Thyroid gland (tissue), 4 donors: Measurements from ENCODE around the gene MSX1. TPM values are rescaled to one million over a fixed set of nuclear protein-coding genes. Genes with fewer than 3 reads are reported as not detected.

Experiments
- DNase-seq, 2 donors: peaks; one replicate each; pipeline ENCODE4 v3.0.0-alpha.2; 2019
- H3K27ac ChIP-seq, 3 donors: fragments of 200-600 bp; sonication (generic); 1 replicate in 2 of 3; 2 replicates in 1 of 3; pipeline ENCODE4 v1.5.1; 2016 to 2019; ENCODE audit warnings: mild to moderate bottlenecking in 1 of 3, moderate library complexity in 1 of 3
- H3K27me3 ChIP-seq: fragments of 200-600 bp; sonication (generic); one replicate; pipeline ENCODE4 v1.5.1; 2019
- H3K36me3 ChIP-seq, 2 donors: fragments of 200-600 bp; sonication (generic); one replicate each; pipeline ENCODE4 v1.5.1; 2016 to 2019
- H3K4me1 ChIP-seq, 2 donors: fragments of 200-600 bp; sonication (generic); one replicate each; pipeline ENCODE4 v1.5.1; 2017 to 2019
- H3K4me3 ChIP-seq, 3 donors: fragments of 200-600 bp; sonication (generic); replicated peaks in 1 of 3; 1 replicate in 2 of 3; 2 replicates in 1 of 3; pipeline ENCODE4 v1.5.1; 2016; ENCODE audit warnings: mild to moderate bottlenecking in 1 of 3
- H3K9me3 ChIP-seq: fragments of 200-600 bp; sonication (generic); one replicate; pipeline ENCODE4 v1.5.1; 2017
- POLR2A ChIP-seq, 2 donors: fragments of 450-650 bp; IDR thresholded peaks; one replicate each; pipeline ENCODE4 v1.6.1; 2017; ENCODE audit warnings: antibody characterized with exemption in 2 of 2, mild to moderate bottlenecking in 2 of 2, moderate library complexity in 1 of 2
- WGBS, 2 donors: methylation state at CpG; one replicate each; pipeline ENCODE4 v1.1.5; 2017; 5-methylcytosine and 5-hydroxymethylcytosine counted together
- intact Hi-C: fragments of 100-400 bp; cut with DNase I; formaldehyde crosslinking; loops from one replicate; pipeline ENCODE4 v1.15.1; 2023
- total RNA-seq, 4 donors: library from RNA; depleted of rRNA; stranded (reverse); fragments of >200 nt; gene quantifications; one replicate each; pipeline ENCODE4 v1.2.3, GENCODE V29; 2016
- TF ChIP-seq, protein P1 (sequence below), 6 experiments: fragments of 200-600 bp in 3 of 6; fragments of 450-650 bp in 3 of 6; sonication (generic) in 3 of 6; IDR thresholded peaks; one replicate each; pipeline ENCODE4 v1.5.1; 2016 to 2019; ENCODE audit warnings: antibody characterized with exemption in 6 of 6, mild to moderate bottlenecking in 2 of 6, inconsistent platforms in 1 of 6, moderate library complexity in 1 of 6

Gene MSX1
- total RNA-seq, 4 donors from 2014 or later: 5.0 to 20.8 (median 12.9) TPM

DNA sequence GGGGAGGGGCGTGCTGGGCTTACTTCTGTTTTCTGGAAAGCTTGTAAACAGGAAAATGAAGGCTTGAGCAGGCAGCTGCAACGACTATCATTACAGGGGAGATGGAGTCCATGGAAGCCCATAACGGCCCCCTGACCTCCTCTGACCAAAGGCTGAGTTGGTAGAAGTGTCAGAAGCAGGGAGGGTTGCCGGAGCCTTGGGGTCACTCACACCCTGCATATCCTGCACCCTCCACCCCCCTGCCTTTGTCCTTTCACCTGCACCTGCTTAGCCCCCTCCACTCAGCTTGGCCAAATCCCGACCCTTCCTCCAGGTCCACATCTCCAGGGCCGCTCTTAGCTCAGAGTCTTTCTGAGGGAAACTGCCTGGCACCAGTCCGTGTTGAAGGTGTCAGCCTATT, 12.5 kb upstream of the MSX1 start:
- no peaks in the 10 kb centered on the region for H3K27me3 ChIP-seq

GRCh38 chr4:4848540-4848939, 10.9 kb upstream of the MSX1 start:
- Histone ChIP-seq H3K4me3 (no peak overlapping the region), H3K9me3 (no peaks in the 10 kb centered on the region), H3K36me3 (no peaks in the 10 kb centered on the region), H3K4me1 (peaks cover 10 to 12% of the 10 kb centered on the region in 2 donors), H3K27me3 (no peaks in the 10 kb centered on the region), H3K27ac (no peak overlapping the region)
- TF ChIP-seq POLR2A (IDR thresholded peaks at IDR 0.05): no peak
- TF ChIP-seq, protein P1, sequence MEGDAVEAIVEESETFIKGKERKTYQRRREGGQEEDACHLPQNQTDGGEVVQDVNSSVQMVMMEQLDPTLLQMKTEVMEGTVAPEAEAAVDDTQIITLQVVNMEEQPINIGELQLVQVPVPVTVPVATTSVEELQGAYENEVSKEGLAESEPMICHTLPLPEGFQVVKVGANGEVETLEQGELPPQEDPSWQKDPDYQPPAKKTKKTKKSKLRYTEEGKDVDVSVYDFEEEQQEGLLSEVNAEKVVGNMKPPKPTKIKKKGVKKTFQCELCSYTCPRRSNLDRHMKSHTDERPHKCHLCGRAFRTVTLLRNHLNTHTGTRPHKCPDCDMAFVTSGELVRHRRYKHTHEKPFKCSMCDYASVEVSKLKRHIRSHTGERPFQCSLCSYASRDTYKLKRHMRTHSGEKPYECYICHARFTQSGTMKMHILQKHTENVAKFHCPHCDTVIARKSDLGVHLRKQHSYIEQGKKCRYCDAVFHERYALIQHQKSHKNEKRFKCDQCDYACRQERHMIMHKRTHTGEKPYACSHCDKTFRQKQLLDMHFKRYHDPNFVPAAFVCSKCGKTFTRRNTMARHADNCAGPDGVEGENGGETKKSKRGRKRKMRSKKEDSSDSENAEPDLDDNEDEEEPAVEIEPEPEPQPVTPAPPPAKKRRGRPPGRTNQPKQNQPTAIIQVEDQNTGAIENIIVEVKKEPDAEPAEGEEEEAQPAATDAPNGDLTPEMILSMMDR (IDR thresholded peaks at IDR 0.05): no peak
- intact Hi-C loops: no loop called here
- WGBS, 2 donors: 89 to 93% methylated on average over 8 of the region's 8 CpGs
- no peak for DNase-seq

More for the DNA sequence above, 12.5 kb upstream of the MSX1 start:
- Histone ChIP-seq H3K36me3 (no peaks in the 10 kb centered on the region), H3K9me3 (no peaks in the 10 kb centered on the region), H3K27ac (no peak overlapping the region), H3K4me3 (no peak overlapping the region), H3K4me1 (no peaks in the 10 kb centered on the region)
- TF ChIP-seq, protein P1 (IDR thresholded peaks at IDR 0.05): no peak
- TF ChIP-seq POLR2A (IDR thresholded peaks at IDR 0.05): no peak
- intact Hi-C loops: no loop called here
- DNase-seq: no peak
- WGBS, 2 donors: 61 to 65% methylated on average over 7 of the region's 7 CpGs

DNA sequence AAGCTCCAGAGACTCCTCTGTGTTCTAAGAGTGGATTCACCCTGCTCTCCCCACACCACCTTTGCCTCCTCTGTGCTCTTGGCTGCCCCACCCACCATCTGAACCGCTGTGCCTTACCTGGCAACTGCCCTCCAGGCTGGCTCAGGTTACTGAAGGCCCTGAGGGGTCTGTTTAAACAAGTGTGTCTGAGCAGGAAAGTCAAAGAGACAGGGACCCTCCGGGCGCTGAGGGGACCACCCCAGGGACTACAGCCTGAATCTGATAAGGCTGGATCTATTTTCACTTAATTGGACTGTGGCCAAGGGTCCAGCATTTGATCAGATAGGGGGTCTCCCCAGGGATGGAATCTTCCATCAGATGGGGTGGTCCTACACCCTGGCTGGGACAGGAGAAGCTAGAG, 10.4 kb upstream of the MSX1 start:
- TF ChIP-seq, protein P1 (IDR thresholded peaks at IDR 0.05): no peak
- no peak for TF ChIP-seq POLR2A (IDR thresholded peaks at IDR 0.05)
- WGBS, 2 donors: 39 to 45% methylated on average over 3 of the region's 3 CpGs
- Histone ChIP-seq H3K4me1 (peaks cover 13% of the 10 kb centered on the region in 2 donors), H3K9me3 (no peaks in the 10 kb centered on the region), H3K27me3 (peaks cover 1% of the 10 kb centered on the region), H3K27ac (no peak overlapping the region), H3K36me3 (no peaks in the 10 kb centered on the region), H3K4me3 (no peak overlapping the region)
- no peak for DNase-seq
- intact Hi-C loops: no loop called here

DNA sequence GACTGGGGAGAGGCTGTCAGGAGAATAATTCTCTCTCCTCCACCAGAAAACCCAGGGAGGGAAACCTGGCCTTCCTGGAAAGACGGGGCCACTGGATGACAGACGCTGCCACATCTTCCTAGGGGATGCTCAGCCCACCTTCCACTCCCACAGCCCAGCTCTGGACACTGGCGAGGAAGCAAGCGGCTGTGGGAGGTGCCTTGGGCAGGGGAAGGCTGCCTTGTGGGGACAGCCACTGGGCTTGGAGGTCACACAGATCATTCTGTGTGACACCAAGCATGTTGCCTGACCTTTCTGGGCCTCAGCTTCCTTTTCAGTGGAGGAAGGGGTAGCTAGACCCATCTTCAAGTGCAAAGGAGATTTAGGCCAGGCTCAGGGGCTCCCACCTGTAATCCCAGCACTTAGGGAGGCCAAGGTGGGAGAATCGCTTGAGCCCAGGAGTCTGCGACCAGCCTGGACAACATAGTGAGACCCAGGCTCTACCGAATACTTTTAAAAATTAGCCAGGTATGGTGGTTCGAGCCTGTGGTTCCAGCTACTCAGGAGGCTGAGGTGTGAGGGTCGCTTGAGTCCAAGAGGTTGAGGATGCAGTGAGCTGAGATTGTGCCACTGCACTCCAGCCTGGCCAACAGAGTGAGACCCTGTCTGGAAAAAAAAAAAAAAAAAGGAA, 9.8 kb upstream of the MSX1 start:
- Histone ChIP-seq H3K9me3 (no peaks in the 10 kb centered on the region), H3K36me3 (no peaks in the 10 kb centered on the region), H3K27ac (no peak overlapping the region), H3K27me3 (peaks cover 7% of the 10 kb centered on the region), H3K4me3 (no peak overlapping the region), H3K4me1 (peaks cover 13% of the 10 kb centered on the region in 2 donors)
- no peak for DNase-seq
- TF ChIP-seq, protein P1 (IDR thresholded peaks at IDR 0.05): no peak
- TF ChIP-seq POLR2A (IDR thresholded peaks at IDR 0.05): no peak
- intact Hi-C loops: no loop called here
- WGBS, 2 donors: 87 to 90% methylated on average over 9 of the region's 9 CpGs

GRCh38 chr4:4851081-4851480, 8.4 kb upstream of the MSX1 start:
- DNase-seq: no peak
- no peak overlapping the region for H3K27ac ChIP-seq
- 75 to 82% methylated on average over 5 to 9 of the region's 12 CpGs for WGBS, 2 donors
- H3K27me3 ChIP-seq: peaks cover 21% of the 10 kb centered on the region
- H3K4me1 ChIP-seq: peaks cover 13 to 15% of the 10 kb centered on the region in 2 donors
- intact Hi-C loops: no loop called here
- H3K4me3 ChIP-seq: no peak overlapping the region
- no peaks in the 10 kb centered on the region for H3K9me3 ChIP-seq
- no peak for TF ChIP-seq POLR2A (IDR thresholded peaks at IDR 0.05)
- TF ChIP-seq, protein P1 (IDR thresholded peaks at IDR 0.05): no peak
- no peaks in the 10 kb centered on the region for H3K36me3 ChIP-seq
